A673 (cell line): ENCODE measurements around the gene RHOC.

ENCODE experiments used
- CTCF ChIP-seq: fragments of 300-800, 200-600 bp; sonication (generic); conservative IDR thresholded peaks from 2 replicates; pipeline ENCODE4 v1.5.1; 2017; ENCODE audit warnings: low read depth, mild to moderate bottlenecking, antibody characterized with exemption, low read length, moderate library complexity, mixed read lengths
- EZH2 ChIP-seq: fragments of 200-600 bp; sonication (generic); IDR thresholded peaks from 2 replicates; pipeline ENCODE4 v1.6.1; 2017; ENCODE audit warnings: borderline replicate concordance, low read depth, mild to moderate bottlenecking, mixed read lengths, antibody characterized with exemption, low read length; ENCODE audit not compliant: poor library complexity, severe bottlenecking

GRCh38 chr1:112710159-112710558 lies 3.2 kb upstream of the RHOC start:
- TF ChIP-seq EZH2, result no peak
- no peak for TF ChIP-seq CTCF
